Neural cell (in vitro differentiated cells): ENCODE results near the gene GTF2A1. TPM values are rescaled to one million over a fixed set of nuclear protein-coding genes. Genes with fewer than 3 reads are reported as not detected.

Source experiments
- H2AFZ ChIP-seq: fragments of 200-600, 300-800 bp; sonication (generic), shearing (Covaris generic); 2 replicates; pipeline ENCODE4 v1.6.0; 2014; ENCODE audit warnings: low read depth, mild to moderate bottlenecking, antibody characterized with exemption, low read length, moderate library complexity
- H3F3A ChIP-seq: fragments of 200-600 bp; shearing (Covaris generic); 2 replicates; pipeline ENCODE4 v1.6.1; 2016; ENCODE audit warnings: mild to moderate bottlenecking, moderate library complexity, mixed read lengths, antibody characterized with exemption, low read length; ENCODE audit not compliant: insufficient read depth, poor library complexity, severe bottlenecking
- H3K27ac ChIP-seq: fragments of 200-600, 300-800 bp; sonication (generic), shearing (Covaris generic); 2 replicates; pipeline ENCODE4 v1.5.1; 2014; ENCODE audit warnings: mild to moderate bottlenecking, low read length, moderate library complexity
- H3K27me3 ChIP-seq: fragments of 300-800, 200-600 bp; sonication (generic), shearing (Covaris generic); 2 replicates; pipeline ENCODE4 v1.6.0; 2014; ENCODE audit warnings: mild to moderate bottlenecking, low read depth, low read length, moderate library complexity; ENCODE audit not compliant: insufficient read depth
- H3K36me3 ChIP-seq: fragments of 300-800, 200-600 bp; sonication (generic), shearing (Covaris generic); 2 replicates; pipeline ENCODE4 v1.5.1; 2014; ENCODE audit warnings: mild to moderate bottlenecking, antibody characterized with exemption, low read length, moderate library complexity; ENCODE audit not compliant: insufficient read depth
- H3K4me2 ChIP-seq: fragments of 300-800, 200-600 bp; sonication (generic), shearing (Covaris generic); 2 replicates; pipeline ENCODE4 v1.6.0; 2014; ENCODE audit warnings: mild to moderate bottlenecking, low read length
- H3K4me3 ChIP-seq: fragments of 300-800, 200-600 bp; sonication (generic), shearing (Covaris generic); 2 replicates; pipeline ENCODE4 v1.5.1; 2014; ENCODE audit warnings: mild to moderate bottlenecking, low read length, moderate library complexity
- H3K79me2 ChIP-seq: fragments of 200-600 bp; shearing (Covaris generic); replicated peaks from 2 replicates; pipeline ENCODE4 v1.6.0; 2014; ENCODE audit warnings: mild to moderate bottlenecking, low read length, moderate library complexity; ENCODE audit not compliant: insufficient read depth
- H3K9ac ChIP-seq: fragments of 300-800, 200-600 bp; sonication (generic), shearing (Covaris generic); 2 replicates; pipeline ENCODE4 v1.6.1; 2016; ENCODE audit warnings: mild to moderate bottlenecking, low read length, mixed read lengths
- H3K9me2 ChIP-seq: fragments of 200-600 bp; shearing (Covaris generic); 2 replicates; pipeline ENCODE4 v1.6.1; 2016; ENCODE audit warnings: mild to moderate bottlenecking, low read length, mixed read lengths; ENCODE audit not compliant: insufficient read depth
- H3K9me3 ChIP-seq: fragments of 200-600, 300-800 bp; sonication (generic), shearing (Covaris generic); 2 replicates; pipeline ENCODE4 v1.6.1; 2016; ENCODE audit warnings: mild to moderate bottlenecking, mixed run types, low read length, moderate library complexity, mixed read lengths
- H4K20me1 ChIP-seq: fragments of 200-600 bp; shearing (Covaris generic); 2 replicates; pipeline ENCODE4 v1.6.1; 2016; ENCODE audit warnings: mild to moderate bottlenecking, mixed run types; ENCODE audit not compliant: insufficient read depth
- EP300 ChIP-seq: fragments of 450-650 bp; conservative IDR thresholded peaks from 2 replicates; pipeline ENCODE4 v1.6.1; 2014; ENCODE audit warnings: antibody characterized with exemption, mild to moderate bottlenecking, moderate library complexity; ENCODE audit not compliant: poor library complexity, severe bottlenecking
- EZH2 ChIP-seq: fragments of 200-600, 300-800 bp; shearing (Covaris generic), sonication (generic); IDR thresholded peaks from 2 replicates; pipeline ENCODE4 v1.6.1; 2014; ENCODE audit warnings: antibody characterized with exemption, low read length, borderline replicate concordance, mild to moderate bottlenecking; ENCODE audit not compliant: insufficient read depth, poor library complexity, severe bottlenecking
- MXI1 ChIP-seq: fragments of 450-650 bp; conservative IDR thresholded peaks from 2 replicates; pipeline ENCODE4 v1.6.1; 2014; ENCODE audit warnings: antibody characterized with exemption, mild to moderate bottlenecking; ENCODE audit not compliant: poor library complexity, severe bottlenecking
- POLR2AphosphoS5 ChIP-seq: IDR thresholded peaks from 2 replicates; pipeline ENCODE4 v1.6.1; 2012
- RAD21 ChIP-seq: fragments of 450-650 bp; conservative IDR thresholded peaks from 2 replicates; pipeline ENCODE4 v1.6.1; 2014; ENCODE audit warnings: antibody characterized with exemption, mild to moderate bottlenecking, moderate library complexity
- SMC3 ChIP-seq: fragments of 450-650 bp; conservative IDR thresholded peaks from 2 replicates; pipeline ENCODE4 v1.6.1; 2014; ENCODE audit warnings: antibody characterized with exemption, mild to moderate bottlenecking, moderate library complexity; ENCODE audit not compliant: poor library complexity
- TAF1 ChIP-seq: IDR thresholded peaks from 2 replicates; pipeline ENCODE4 v1.6.1; 2012; ENCODE audit warnings: low read depth
- polyA plus RNA-seq: library from polyadenylated mRNA; depleted of rRNA; stranded (reverse); fragments of >200 nt; gene quantifications from 2 replicates; pipeline ENCODE4 v1.2.3, GENCODE V29; 2014
- TF ChIP-seq, protein P1 (sequence below): fragments of 450-650 bp; IDR thresholded peaks from 2 replicates; pipeline ENCODE4 v1.5.1; 2014; ENCODE audit warnings: antibody characterized with exemption, mild to moderate bottlenecking, moderate library complexity; ENCODE audit not compliant: poor library complexity, severe bottlenecking
- TF ChIP-seq, protein P2 (sequence below): IDR thresholded peaks from 2 replicates; pipeline ENCODE4 v1.6.1; 2012; ENCODE audit warnings: borderline replicate concordance

GTF2A1 gene
- polyA plus RNA-seq, 1 donor from 2014 or later = 37.3 TPM

DNA sequence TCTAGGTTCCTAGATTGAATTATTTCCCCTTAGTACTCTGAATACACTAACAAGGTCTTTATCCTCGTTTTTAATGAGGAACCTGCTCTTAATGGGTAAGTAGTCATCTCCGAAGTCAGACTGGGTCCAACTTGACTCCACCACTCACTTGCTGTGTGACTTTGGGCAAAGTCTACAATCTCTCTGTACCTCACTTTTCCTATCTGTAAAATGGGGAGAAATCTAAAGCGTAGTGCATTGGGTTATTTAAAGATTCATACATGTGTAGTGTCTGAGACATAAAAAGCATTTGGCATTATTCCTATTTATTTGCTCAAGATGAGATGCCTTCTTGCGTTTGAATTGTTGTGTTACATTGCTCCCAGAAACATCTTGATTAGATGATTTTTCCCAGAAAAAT, 51.5 kb downstream of the GTF2A1 start:
- no peaks in the 10 kb centered on the region for H3K9me3 ChIP-seq
- no peaks in the 10 kb centered on the region for H3K79me2 ChIP-seq
- H3F3A ChIP-seq = no peaks in the 10 kb centered on the region
- no peaks in the 10 kb centered on the region for H3K27me3 ChIP-seq
- H3K4me2 ChIP-seq = peak overlapping the region; percentile 59
- H3K9ac ChIP-seq = peak overlapping the region; percentile 73
- H4K20me1 ChIP-seq = no peaks in the 10 kb centered on the region
- H3K9me2 ChIP-seq = no peaks in the 10 kb centered on the region
- peak overlapping the region; percentile 89 for H2AFZ ChIP-seq
- H3K4me3 ChIP-seq = peak overlapping the region; percentile 75
- no peak for TF ChIP-seq EP300
- TF ChIP-seq RAD21 = no peak
- H3K27ac ChIP-seq = peak overlapping the region; percentile 78
- H3K36me3 ChIP-seq = no peaks in the 10 kb centered on the region

DNA sequence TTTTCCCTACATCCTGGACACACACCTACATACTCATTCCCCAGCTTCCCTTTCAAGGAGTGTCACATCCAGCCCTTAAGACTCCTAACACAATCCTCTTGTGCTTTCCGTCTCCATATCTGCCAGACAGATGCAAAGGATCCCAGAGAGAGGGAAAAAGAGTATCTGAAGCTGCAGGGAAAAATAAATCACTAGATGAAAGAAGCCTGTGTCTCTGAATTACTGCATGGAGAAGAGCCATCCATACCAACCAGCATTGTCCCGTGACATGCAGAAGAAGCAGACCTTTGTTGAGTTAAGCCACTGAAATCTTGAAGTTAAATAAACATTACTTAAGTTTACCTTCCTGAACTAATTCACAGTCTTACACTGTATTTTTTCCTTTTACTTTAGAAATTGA, 54.6 kb downstream of the GTF2A1 start:
- no peak for TF ChIP-seq EZH2
- TF ChIP-seq MXI1 = no peak
- TF ChIP-seq TAF1 = no peak
- TF ChIP-seq RAD21 = no peak
- TF ChIP-seq, protein P1, sequence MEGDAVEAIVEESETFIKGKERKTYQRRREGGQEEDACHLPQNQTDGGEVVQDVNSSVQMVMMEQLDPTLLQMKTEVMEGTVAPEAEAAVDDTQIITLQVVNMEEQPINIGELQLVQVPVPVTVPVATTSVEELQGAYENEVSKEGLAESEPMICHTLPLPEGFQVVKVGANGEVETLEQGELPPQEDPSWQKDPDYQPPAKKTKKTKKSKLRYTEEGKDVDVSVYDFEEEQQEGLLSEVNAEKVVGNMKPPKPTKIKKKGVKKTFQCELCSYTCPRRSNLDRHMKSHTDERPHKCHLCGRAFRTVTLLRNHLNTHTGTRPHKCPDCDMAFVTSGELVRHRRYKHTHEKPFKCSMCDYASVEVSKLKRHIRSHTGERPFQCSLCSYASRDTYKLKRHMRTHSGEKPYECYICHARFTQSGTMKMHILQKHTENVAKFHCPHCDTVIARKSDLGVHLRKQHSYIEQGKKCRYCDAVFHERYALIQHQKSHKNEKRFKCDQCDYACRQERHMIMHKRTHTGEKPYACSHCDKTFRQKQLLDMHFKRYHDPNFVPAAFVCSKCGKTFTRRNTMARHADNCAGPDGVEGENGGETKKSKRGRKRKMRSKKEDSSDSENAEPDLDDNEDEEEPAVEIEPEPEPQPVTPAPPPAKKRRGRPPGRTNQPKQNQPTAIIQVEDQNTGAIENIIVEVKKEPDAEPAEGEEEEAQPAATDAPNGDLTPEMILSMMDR = no peak
- no peak for TF ChIP-seq POLR2AphosphoS5
- TF ChIP-seq EP300 = no peak
- no peak for TF ChIP-seq SMC3
- TF ChIP-seq, protein P2, sequence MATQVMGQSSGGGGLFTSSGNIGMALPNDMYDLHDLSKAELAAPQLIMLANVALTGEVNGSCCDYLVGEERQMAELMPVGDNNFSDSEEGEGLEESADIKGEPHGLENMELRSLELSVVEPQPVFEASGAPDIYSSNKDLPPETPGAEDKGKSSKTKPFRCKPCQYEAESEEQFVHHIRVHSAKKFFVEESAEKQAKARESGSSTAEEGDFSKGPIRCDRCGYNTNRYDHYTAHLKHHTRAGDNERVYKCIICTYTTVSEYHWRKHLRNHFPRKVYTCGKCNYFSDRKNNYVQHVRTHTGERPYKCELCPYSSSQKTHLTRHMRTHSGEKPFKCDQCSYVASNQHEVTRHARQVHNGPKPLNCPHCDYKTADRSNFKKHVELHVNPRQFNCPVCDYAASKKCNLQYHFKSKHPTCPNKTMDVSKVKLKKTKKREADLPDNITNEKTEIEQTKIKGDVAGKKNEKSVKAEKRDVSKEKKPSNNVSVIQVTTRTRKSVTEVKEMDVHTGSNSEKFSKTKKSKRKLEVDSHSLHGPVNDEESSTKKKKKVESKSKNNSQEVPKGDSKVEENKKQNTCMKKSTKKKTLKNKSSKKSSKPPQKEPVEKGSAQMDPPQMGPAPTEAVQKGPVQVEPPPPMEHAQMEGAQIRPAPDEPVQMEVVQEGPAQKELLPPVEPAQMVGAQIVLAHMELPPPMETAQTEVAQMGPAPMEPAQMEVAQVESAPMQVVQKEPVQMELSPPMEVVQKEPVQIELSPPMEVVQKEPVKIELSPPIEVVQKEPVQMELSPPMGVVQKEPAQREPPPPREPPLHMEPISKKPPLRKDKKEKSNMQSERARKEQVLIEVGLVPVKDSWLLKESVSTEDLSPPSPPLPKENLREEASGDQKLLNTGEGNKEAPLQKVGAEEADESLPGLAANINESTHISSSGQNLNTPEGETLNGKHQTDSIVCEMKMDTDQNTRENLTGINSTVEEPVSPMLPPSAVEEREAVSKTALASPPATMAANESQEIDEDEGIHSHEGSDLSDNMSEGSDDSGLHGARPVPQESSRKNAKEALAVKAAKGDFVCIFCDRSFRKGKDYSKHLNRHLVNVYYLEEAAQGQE = no peak
- no peaks in the 10 kb centered on the region for H3F3A ChIP-seq
- H2AFZ ChIP-seq = no peak overlapping the region
- H3K79me2 ChIP-seq = no peaks in the 10 kb centered on the region
- no peak overlapping the region for H3K9ac ChIP-seq
- H3K9me2 ChIP-seq = no peaks in the 10 kb centered on the region
- H3K9me3 ChIP-seq = no peaks in the 10 kb centered on the region
- no peak overlapping the region for H3K27ac ChIP-seq
- no peaks in the 10 kb centered on the region for H4K20me1 ChIP-seq
- H3K36me3 ChIP-seq = no peaks in the 10 kb centered on the region
- H3K27me3 ChIP-seq = no peaks in the 10 kb centered on the region
- no peak overlapping the region for H3K4me3 ChIP-seq
- no peak overlapping the region for H3K4me2 ChIP-seq

DNA sequence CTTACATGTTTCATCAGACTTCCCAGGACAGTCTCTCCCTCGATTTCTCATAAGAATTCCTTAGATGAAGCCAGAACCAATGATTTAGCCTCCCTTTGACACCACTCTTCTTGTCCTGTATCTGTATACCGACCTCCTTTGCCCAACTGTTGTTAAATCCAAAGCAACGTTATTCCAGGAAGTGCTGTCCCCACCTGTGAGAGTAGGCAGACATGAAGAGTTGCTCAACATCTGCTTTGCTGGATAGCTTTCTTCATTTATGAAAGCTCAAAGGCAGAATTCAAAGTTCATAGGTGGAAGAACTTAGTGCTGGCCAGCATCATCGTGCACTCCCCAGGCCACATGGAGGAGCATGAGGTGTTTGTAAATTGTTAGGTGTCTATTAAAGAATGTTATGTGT, 55.6 kb downstream of the GTF2A1 start:
- Histone ChIP-seq H3K9ac (no peak overlapping the region), H3F3A (no peaks in the 10 kb centered on the region)
- TF ChIP-seq, protein P1 = no peak
- TF ChIP-seq POLR2AphosphoS5 (no peak), TAF1 (no peak), RAD21 (no peak), EP300 (no peak), SMC3 (no peak), MXI1 (no peak), EZH2 (no peak)
- TF ChIP-seq, protein P2 = no peak

More for the DNA sequence above, 55.6 kb downstream of the GTF2A1 start:
- Histone ChIP-seq H3K79me2 (no peaks in the 10 kb centered on the region), H3K9me2 (no peaks in the 10 kb centered on the region), H3K9me3 (no peaks in the 10 kb centered on the region), H3K27ac (no peak overlapping the region), H3K36me3 (no peaks in the 10 kb centered on the region), H2AFZ (no peak overlapping the region), H3K27me3 (no peaks in the 10 kb centered on the region), H3K4me2 (no peak overlapping the region), H3K4me3 (no peak overlapping the region), H4K20me1 (no peaks in the 10 kb centered on the region)
